ENCODE measurements around the gene CARS2. TPM values are rescaled to one million over a fixed set of nuclear protein-coding genes. Genes with fewer than 3 reads are reported as not detected.
"Not testable (repeated sequence)": the region's sequence is repeated elsewhere in the genome, so short reads cannot be mapped to it uniquely, and the experiment has no call there.

CARS2 gene
- total RNA-seq, 1 donor from 2014 or later: 36.0 TPM

DNA sequence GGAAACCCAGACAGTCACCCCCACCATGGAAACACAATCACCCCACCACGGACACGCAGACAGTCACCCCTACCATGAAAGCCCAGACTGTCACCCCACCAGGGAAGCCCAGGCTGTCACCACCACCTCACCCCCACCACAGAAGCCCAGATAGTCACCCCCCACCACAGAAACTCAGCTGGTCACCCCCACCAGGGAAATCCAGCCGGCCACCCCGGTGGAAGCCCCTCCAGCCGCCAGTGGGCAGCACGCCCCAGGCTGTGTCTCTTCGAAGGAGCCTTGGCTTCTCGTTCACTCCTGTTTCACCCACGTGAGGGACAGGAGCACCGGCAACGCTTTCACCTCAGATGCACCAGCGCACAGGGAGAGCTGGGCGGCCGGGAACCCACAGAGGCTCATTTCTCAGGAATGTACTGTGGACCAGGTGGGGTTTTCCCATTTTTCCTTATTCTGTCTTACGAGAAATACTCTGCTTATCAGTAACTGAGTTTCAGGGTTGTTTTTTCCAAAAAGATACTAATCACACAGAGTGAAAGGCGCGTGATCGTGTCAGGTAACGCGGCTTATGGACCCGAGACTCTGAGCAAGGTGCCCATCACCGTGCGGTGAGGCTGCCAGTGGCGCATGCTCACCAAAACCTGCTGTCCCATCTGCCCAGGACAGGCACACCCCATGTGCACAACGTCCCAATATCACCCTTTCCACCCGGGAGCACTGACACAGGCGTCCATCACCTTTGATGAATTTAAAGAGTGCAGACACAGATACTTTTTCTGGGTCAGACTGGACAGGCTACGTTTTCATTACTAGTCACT is 28.0 kb downstream of the CARS2 start:
- Mint-ChIP-seq H3K27me3 (ENCODE audit: unreplicated experiment) (peaks cover 3% of the 10 kb centered on the region), H3K36me3 (ENCODE audit: low read depth, unreplicated experiment) (peaks cover 35% of the 10 kb centered on the region), H3K9me3 (ENCODE audit: unreplicated experiment) (no peaks in the 10 kb centered on the region), H3K4me3 (ENCODE audit: unreplicated experiment) (peak overlapping the region; percentile 15), H3K27ac (ENCODE audit: unreplicated experiment) (no peak overlapping the region), H3K4me1 (ENCODE audit: unreplicated experiment) (no peaks in the 10 kb centered on the region)
- DNase-seq (ENCODE audit: low spot score): no peak
- TF ChIP-seq, protein P1, sequence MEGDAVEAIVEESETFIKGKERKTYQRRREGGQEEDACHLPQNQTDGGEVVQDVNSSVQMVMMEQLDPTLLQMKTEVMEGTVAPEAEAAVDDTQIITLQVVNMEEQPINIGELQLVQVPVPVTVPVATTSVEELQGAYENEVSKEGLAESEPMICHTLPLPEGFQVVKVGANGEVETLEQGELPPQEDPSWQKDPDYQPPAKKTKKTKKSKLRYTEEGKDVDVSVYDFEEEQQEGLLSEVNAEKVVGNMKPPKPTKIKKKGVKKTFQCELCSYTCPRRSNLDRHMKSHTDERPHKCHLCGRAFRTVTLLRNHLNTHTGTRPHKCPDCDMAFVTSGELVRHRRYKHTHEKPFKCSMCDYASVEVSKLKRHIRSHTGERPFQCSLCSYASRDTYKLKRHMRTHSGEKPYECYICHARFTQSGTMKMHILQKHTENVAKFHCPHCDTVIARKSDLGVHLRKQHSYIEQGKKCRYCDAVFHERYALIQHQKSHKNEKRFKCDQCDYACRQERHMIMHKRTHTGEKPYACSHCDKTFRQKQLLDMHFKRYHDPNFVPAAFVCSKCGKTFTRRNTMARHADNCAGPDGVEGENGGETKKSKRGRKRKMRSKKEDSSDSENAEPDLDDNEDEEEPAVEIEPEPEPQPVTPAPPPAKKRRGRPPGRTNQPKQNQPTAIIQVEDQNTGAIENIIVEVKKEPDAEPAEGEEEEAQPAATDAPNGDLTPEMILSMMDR (IDR thresholded peaks at IDR 0.05; ENCODE audit: unreplicated experiment): no peak

DNA sequence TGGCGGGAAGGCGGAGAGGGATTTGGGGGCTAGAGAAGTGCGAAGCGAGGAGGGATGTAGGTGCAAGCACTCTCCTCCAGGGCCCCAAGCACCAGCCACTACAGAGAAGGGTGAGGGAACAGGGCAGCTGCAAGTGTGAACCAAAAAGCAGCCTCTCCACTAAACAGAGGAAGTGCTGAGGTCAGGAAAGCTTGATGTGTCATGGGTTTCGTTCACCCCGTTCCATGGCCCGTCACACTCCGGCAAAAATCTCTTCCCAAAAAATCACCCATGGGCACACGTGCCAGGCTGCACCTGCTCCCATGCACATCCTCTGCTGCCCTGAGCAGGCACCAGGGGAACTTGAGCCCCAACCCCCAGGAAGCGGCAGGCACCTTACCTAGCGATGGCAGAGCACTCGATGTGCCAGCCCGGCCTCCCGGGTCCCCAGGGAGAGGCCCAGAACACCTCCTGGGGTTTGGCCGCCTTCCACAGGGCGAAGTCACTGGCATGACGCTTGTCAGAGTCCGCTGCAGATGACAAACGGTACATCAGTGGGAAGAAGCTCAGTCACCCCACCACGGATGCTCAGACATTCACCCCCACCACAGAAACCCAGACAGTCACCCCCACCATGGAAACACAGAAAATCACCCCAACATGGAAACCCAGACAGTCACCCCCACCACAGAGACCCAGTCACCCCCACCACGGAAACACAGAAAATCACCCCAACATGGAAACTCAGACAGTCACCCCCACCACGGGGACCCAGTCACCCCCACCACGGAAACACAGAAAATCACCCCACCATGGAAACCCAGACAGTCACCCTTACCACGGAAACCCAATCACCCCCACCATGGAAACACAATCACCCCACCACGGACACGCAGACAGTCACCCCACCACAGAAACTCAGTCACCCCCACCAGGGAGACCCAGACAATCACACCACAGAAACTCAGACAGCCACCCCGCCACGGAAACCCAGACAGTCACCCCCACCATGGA is 29.0 kb downstream of the CARS2 start:
- TF ChIP-seq, protein P1 (IDR thresholded peaks at IDR 0.05; ENCODE audit: unreplicated experiment): no peak
- Mint-ChIP-seq H3K27me3 (ENCODE audit: unreplicated experiment) (peaks cover 5% of the 10 kb centered on the region), H3K27ac (ENCODE audit: unreplicated experiment) (no peak overlapping the region), H3K36me3 (ENCODE audit: low read depth, unreplicated experiment) (peaks cover 34% of the 10 kb centered on the region), H3K9me3 (ENCODE audit: unreplicated experiment) (no peaks in the 10 kb centered on the region), H3K4me1 (ENCODE audit: unreplicated experiment) (no peaks in the 10 kb centered on the region), H3K4me3 (ENCODE audit: unreplicated experiment) (peak overlapping the region; percentile 25)
- no peak for DNase-seq (ENCODE audit: low spot score)

GRCh38 chr13:110669814-110670213 is 36.1 kb downstream of the CARS2 start:
- not testable (repeated sequence) for H3K9me3 Mint-ChIP-seq (ENCODE audit: unreplicated experiment); DNase-seq (ENCODE audit: low spot score); H3K4me1 Mint-ChIP-seq (ENCODE audit: unreplicated experiment); H3K27ac Mint-ChIP-seq (ENCODE audit: unreplicated experiment); H3K27me3 Mint-ChIP-seq (ENCODE audit: unreplicated experiment)
- Mint-ChIP-seq H3K4me3 (ENCODE audit: unreplicated experiment) (peak overlapping the region; percentile 31), H3K36me3 (ENCODE audit: low read depth, unreplicated experiment) (peaks cover 39% of the 10 kb centered on the region)

- Mint-ChIP-seq H3K27ac (ENCODE audit: unreplicated experiment) (no peak overlapping the region), H3K36me3 (ENCODE audit: low read depth, unreplicated experiment) (peaks cover 38% of the 10 kb centered on the region), H3K4me3 (ENCODE audit: unreplicated experiment) (peak overlapping the region; percentile 47), H3K4me1 (ENCODE audit: unreplicated experiment) (no peaks in the 10 kb centered on the region), H3K9me3 (ENCODE audit: unreplicated experiment) (no peaks in the 10 kb centered on the region), H3K27me3 (ENCODE audit: unreplicated experiment) (peaks cover 5% of the 10 kb centered on the region)
- DNase-seq (ENCODE audit: low spot score): no peak
- TF ChIP-seq, protein P1 (IDR thresholded peaks at IDR 0.05; ENCODE audit: unreplicated experiment): no peak
Measured at GRCh38 chr13:110669036-110669435, 36.9 kb downstream of the CARS2 start.

GRCh38 chr13:110666255-110666533 is 39.7 kb downstream of the CARS2 start:
- no peak overlapping the region for H3K27ac Mint-ChIP-seq (ENCODE audit: unreplicated experiment)

More at GRCh38 chr13:110666255-110666533, 39.7 kb downstream of the CARS2 start:
- Mint-ChIP-seq H3K4me1 (ENCODE audit: unreplicated experiment) (no peaks in the 10 kb centered on the region), H3K27me3 (ENCODE audit: unreplicated experiment) (peaks cover 7% of the 10 kb centered on the region), H3K4me3 (ENCODE audit: unreplicated experiment) (no peak overlapping the region), H3K9me3 (ENCODE audit: unreplicated experiment) (no peaks in the 10 kb centered on the region), H3K36me3 (ENCODE audit: low read depth, unreplicated experiment) (peaks cover 61% of the 10 kb centered on the region)
- DNase-seq (ENCODE audit: low spot score): no peak
- TF ChIP-seq, protein P1 (IDR thresholded peaks at IDR 0.05; ENCODE audit: unreplicated experiment): no peak

Data from endothelial cell (in vitro differentiated cells).